HFFc6 (cell line): ENCODE data around the gene AUNIP. TPM values are rescaled to one million over a fixed set of nuclear protein-coding genes. Genes with fewer than 3 reads are reported as not detected.

Experiments
- DNase-seq: peaks from one replicate; pipeline ENCODE4 v3.0.0-alpha.2; 2018
- H3K27ac Mint-ChIP-seq: 2 replicates; pipeline ENCODE4 v1.8.0; 2020; ENCODE audit warnings: mild to moderate bottlenecking, mixed read lengths
- H3K27me3 Mint-ChIP-seq: 2 replicates; pipeline ENCODE4 v1.8.0; 2021; ENCODE audit warnings: mild to moderate bottlenecking, moderate library complexity, mixed read lengths; ENCODE audit not compliant: insufficient read depth
- H3K36me3 Mint-ChIP-seq: 2 replicates; pipeline ENCODE4 v1.8.0; 2021; ENCODE audit warnings: low read depth, mixed read lengths
- H3K4me1 Mint-ChIP-seq: 2 replicates; pipeline ENCODE4 v1.8.0; 2020; ENCODE audit warnings: low read depth, mixed read lengths
- H3K4me3 Mint-ChIP-seq: 2 replicates; pipeline ENCODE4 v1.8.0; 2020; ENCODE audit warnings: mild to moderate bottlenecking, moderate library complexity, mixed read lengths
- H3K9me3 Mint-ChIP-seq: 2 replicates; pipeline ENCODE4 v1.8.0; 2020; ENCODE audit warnings: mild to moderate bottlenecking, mixed read lengths
- total RNA-seq, 6 experiments: library from RNA; stranded (reverse); fragmentation: NEBNext Ultra II Directional; extraction: Animal tissue kit (Norgen Biotek cat#: 25700); gene quantifications; 2 replicates in 1 of 6; 3 replicates in 5 of 6; pipeline ENCODE4 v1.2.3, GENCODE V29; 2021
- TF ChIP-seq, protein P1 (sequence below): fragments of 200-600 bp; sonication (generic); IDR thresholded peaks from 2 replicates; pipeline ENCODE4 v1.5.0; 2021; ENCODE audit warnings: antibody characterized with exemption, mild to moderate bottlenecking

AUNIP gene
- total RNA-seq, 6 experiments from 2014 or later = 2.4 to 3.6 (median 3.2) TPM

GRCh38 chr1:25821630-25822091 is 37.6 kb downstream of the AUNIP start:
- peak; percentile 32 for DNase-seq
- no peaks in the 10 kb centered on the region for H3K9me3 Mint-ChIP-seq
- peak overlapping the region; percentile 82 for H3K27ac Mint-ChIP-seq

DNA sequence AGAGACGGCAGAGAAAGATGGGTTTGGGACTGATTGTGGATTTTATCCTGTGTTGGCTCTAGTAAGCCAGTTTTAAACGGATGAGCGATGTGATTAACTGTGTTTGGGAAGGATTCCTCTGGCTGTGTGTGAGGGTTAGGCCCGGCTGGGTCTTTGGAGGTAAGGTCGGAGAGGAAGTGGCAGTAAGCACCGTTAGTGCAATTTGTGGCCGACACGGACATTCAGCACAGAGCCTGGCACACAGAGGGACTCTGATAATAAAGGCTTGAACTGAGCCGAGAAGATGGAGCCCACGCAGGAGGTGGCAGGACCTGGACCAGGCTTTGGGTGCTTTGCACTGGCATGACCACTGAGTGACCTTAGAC is 38.2 kb downstream of the AUNIP start:
- Mint-ChIP-seq H3K27ac (peak overlapping the region; percentile 82), H3K4me1 (peaks cover 41% of the 10 kb centered on the region), H3K27me3 (peaks cover 2% of the 10 kb centered on the region), H3K9me3 (no peaks in the 10 kb centered on the region), H3K4me3 (peak overlapping the region; percentile 94), H3K36me3 (peaks cover 1% of the 10 kb centered on the region; the same call in 1 of the 2 replicates)
- TF ChIP-seq, protein P1, sequence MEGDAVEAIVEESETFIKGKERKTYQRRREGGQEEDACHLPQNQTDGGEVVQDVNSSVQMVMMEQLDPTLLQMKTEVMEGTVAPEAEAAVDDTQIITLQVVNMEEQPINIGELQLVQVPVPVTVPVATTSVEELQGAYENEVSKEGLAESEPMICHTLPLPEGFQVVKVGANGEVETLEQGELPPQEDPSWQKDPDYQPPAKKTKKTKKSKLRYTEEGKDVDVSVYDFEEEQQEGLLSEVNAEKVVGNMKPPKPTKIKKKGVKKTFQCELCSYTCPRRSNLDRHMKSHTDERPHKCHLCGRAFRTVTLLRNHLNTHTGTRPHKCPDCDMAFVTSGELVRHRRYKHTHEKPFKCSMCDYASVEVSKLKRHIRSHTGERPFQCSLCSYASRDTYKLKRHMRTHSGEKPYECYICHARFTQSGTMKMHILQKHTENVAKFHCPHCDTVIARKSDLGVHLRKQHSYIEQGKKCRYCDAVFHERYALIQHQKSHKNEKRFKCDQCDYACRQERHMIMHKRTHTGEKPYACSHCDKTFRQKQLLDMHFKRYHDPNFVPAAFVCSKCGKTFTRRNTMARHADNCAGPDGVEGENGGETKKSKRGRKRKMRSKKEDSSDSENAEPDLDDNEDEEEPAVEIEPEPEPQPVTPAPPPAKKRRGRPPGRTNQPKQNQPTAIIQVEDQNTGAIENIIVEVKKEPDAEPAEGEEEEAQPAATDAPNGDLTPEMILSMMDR = no peak
- DNase-seq = no peak

More at GRCh38 chr1:25821630-25822091, 37.6 kb downstream of the AUNIP start:
- H3K4me1 Mint-ChIP-seq = peaks cover 41% of the 10 kb centered on the region
- TF ChIP-seq, protein P1 = no peak
- H3K4me3 Mint-ChIP-seq = peak overlapping the region; percentile 94
- peaks cover 2% of the 10 kb centered on the region for H3K27me3 Mint-ChIP-seq
- H3K36me3 Mint-ChIP-seq = peaks cover 4% of the 10 kb centered on the region; the same call in 1 of the 2 replicates

GRCh38 chr1:25820247-25821111 is 38.8 kb downstream of the AUNIP start:
- Mint-ChIP-seq H3K36me3 (no peaks in the 10 kb centered on the region; the same call in 1 of the 2 replicates), H3K27me3 (peaks cover 2% of the 10 kb centered on the region), H3K9me3 (no peaks in the 10 kb centered on the region), H3K4me3 (peak overlapping the region; percentile 94), H3K27ac (peak overlapping the region; percentile 91), H3K4me1 (peaks cover 41% of the 10 kb centered on the region)
- peak; percentile 54 for DNase-seq
- TF ChIP-seq, protein P1 = no peak

DNA sequence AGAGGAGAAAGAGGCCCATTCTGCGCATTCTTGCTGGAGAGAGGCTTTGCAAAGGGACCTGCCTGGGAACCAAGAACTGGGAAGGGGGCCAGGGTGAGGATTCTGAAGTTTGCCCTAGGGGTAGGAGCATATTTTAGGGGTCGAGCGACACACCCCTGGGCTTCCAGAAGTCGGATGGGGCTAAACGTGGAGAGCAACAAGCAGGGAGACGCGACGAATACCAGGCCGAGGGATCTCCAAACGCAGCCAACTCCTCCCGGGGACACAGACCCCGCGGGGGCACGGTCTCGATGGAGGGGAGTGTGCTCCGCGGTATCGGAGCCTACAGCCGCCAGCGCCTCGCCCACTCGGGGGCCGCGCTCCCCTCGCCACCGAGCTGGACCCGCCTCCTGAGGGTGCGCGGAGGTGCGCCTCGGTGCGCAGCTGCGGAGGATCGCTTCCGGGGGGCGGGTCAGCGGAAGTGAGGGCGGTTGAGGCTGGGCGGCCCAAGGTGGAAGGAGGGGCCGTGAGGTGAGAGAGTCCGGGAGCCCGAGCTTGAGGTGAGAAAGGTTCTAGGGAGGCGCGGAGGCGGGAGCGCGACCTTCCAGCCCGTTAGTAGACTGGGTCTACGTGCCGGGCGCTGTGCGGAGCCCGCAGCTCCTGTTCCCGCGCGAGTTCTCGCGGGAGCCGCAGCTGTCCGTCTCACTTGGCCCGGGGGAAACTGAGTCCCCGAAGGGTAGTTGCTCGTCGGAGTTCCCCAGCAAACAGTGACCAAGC is 39.6 kb downstream of the AUNIP start, which contains the start of gene MTFR1L:
MTFR1L (plus strand) TSS at position 464 of the 756 bp plus-strand sequence. CDS start 3,151 bp downstream, outside the sequence.
- TF ChIP-seq, protein P1 = no peak
- Mint-ChIP-seq H3K4me1 (peaks cover 41% of the 10 kb centered on the region), H3K27me3 (peaks cover 4% of the 10 kb centered on the region), H3K9me3 (no peaks in the 10 kb centered on the region), H3K4me3 (peak within 1 kb of the TSS; percentile 94), H3K27ac (peak within 1 kb of the TSS; percentile 91), H3K36me3 (no peaks in the 10 kb centered on the region; the same call in 1 of the 2 replicates)
- DNase-seq = peak; percentile 56

DNA sequence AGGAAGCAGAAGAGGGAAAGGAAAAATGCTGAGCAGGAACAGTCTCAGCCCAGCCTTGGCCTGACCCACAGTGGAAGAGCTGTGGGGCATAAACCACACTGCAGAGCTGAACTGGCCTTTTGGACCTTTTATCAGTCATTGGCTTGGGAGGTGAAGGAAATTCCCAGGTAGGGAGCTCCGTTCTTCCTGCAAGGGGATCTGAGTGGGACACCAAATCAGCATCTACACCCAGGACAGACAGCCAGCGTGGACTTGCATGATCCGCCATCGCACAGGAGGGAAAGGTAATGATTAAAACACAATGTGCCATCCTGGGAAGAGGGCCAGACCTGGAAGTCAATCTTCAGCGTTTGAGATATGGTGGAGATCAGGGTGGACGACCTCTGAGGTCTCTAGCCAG is 40.7 kb downstream of the AUNIP start:
- peak overlapping the region; percentile 91 for H3K27ac Mint-ChIP-seq
- no peaks in the 10 kb centered on the region; the same call in 1 of the 2 replicates for H3K36me3 Mint-ChIP-seq
- H3K4me1 Mint-ChIP-seq = peaks cover 41% of the 10 kb centered on the region
- no peaks in the 10 kb centered on the region for H3K9me3 Mint-ChIP-seq
- peaks cover 4% of the 10 kb centered on the region for H3K27me3 Mint-ChIP-seq
- no peak for DNase-seq
- TF ChIP-seq, protein P1 = no peak
- peak overlapping the region; percentile 94 for H3K4me3 Mint-ChIP-seq
